Stimulated activated CD4-positive, alpha-beta T cell treated with anti-CD3 and anti-CD28 coated beads, Interleukin-12 subunit alpha, Interleukin-12 subunit beta, amount 100 ng/mL, for 24 hours (primary cell): ENCODE measurements around the gene PARD3.

Source experiments
- DNase-seq, 2 experiments: peaks; one replicate each; pipeline ENCODE4 v3.0.0-alpha.2; 2020; ENCODE audit warnings: low read depth in 2 of 2

Gene PARD3

GRCh38 chr10:34624323-34625153 is 190.6 kb downstream of the PARD3 start:
- DNase-seq: no peak

- no peak for DNase-seq
Observed at GRCh38 chr10:34622945-34623344, 192.2 kb downstream of the PARD3 start.

GRCh38 chr10:34618611-34619010 is 196.5 kb downstream of the PARD3 start:
- no peak for DNase-seq

- no peak for DNase-seq
Observed at GRCh38 chr10:34615770-34616169, 199.3 kb downstream of the PARD3 start.

- DNase-seq: no peak
Observed at GRCh38 chr10:34613491-34613890, 201.6 kb downstream of the PARD3 start.

- no peak for DNase-seq
Observed at GRCh38 chr10:34612938-34613337, 202.2 kb downstream of the PARD3 start.

- no peak for DNase-seq
Observed at GRCh38 chr10:34612446-34612845, 202.7 kb downstream of the PARD3 start.

GRCh38 chr10:34609287-34609940 is 205.7 kb downstream of the PARD3 start:
- no peak for DNase-seq

- DNase-seq: no peak
Observed at GRCh38 chr10:34607894-34608293, 207.2 kb downstream of the PARD3 start.

- DNase-seq: no peak
Observed at GRCh38 chr10:34606890-34607289, 208.2 kb downstream of the PARD3 start.

GRCh38 chr10:34602478-34602877 is 212.6 kb downstream of the PARD3 start:
- DNase-seq: no peak

- DNase-seq: no peak
Observed at GRCh38 chr10:34601691-34602090, 213.4 kb downstream of the PARD3 start.

GRCh38 chr10:34599026-34599795 is 215.9 kb downstream of the PARD3 start:
- no peak for DNase-seq

- DNase-seq: no peak
Observed at GRCh38 chr10:34596351-34596750, 218.7 kb downstream of the PARD3 start.

- no peak for DNase-seq
Observed at GRCh38 chr10:34593930-34594329, 221.2 kb downstream of the PARD3 start.

GRCh38 chr10:34593374-34593890 is 221.7 kb downstream of the PARD3 start:
- DNase-seq: no peak

GRCh38 chr10:34590793-34591192 is 224.3 kb downstream of the PARD3 start:
- DNase-seq: no peak

GRCh38 chr10:34589275-34589674 is 225.8 kb downstream of the PARD3 start:
- no peak for DNase-seq

- DNase-seq: no peak
Observed at GRCh38 chr10:34587680-34588019, 227.4 kb downstream of the PARD3 start.

- DNase-seq: no peak
Observed at GRCh38 chr10:34587002-34587679, 228.0 kb downstream of the PARD3 start.

- no peak for DNase-seq
Observed at GRCh38 chr10:34585422-34586112, 229.5 kb downstream of the PARD3 start.
